Subcutaneous abdominal adipose tissue (tissue), 5 donors: ENCODE measurements around the gene ASPG.

Experiments
- H3K27ac ChIP-seq: one replicate; pipeline ENCODE4 v1.7.0; 2013; ENCODE audit warnings: low read depth, mild to moderate bottlenecking, inconsistent platforms, low read length, moderate library complexity
- H3K27me3 ChIP-seq, 5 donors: one replicate each; pipeline ENCODE4 v1.7.0; 2013; ENCODE audit warnings: low read length in 5 of 5, inconsistent platforms in 1 of 5; ENCODE audit not compliant: control insufficient read depth in 5 of 5, insufficient read depth in 4 of 5
- H3K36me3 ChIP-seq, 5 donors: one replicate each; pipeline ENCODE4 v1.7.0; 2013; ENCODE audit warnings: low read length in 5 of 5; ENCODE audit not compliant: control insufficient read depth in 5 of 5, insufficient read depth in 5 of 5
- H3K4me1 ChIP-seq, 5 donors: one replicate each; pipeline ENCODE4 v1.7.0; 2013; ENCODE audit warnings: low read length in 5 of 5, mild to moderate bottlenecking in 3 of 5, moderate library complexity in 1 of 5; ENCODE audit not compliant: control insufficient read depth in 5 of 5, insufficient read depth in 5 of 5
- H3K4me3 ChIP-seq, 5 donors: one replicate each; pipeline ENCODE4 v1.7.0; 2013; ENCODE audit warnings: low read length in 5 of 5, low read depth in 1 of 5
- H3K9ac ChIP-seq, 5 donors: one replicate each; pipeline ENCODE4 v1.7.0; 2013; ENCODE audit warnings: low read length in 5 of 5, mild to moderate bottlenecking in 4 of 5, moderate library complexity in 3 of 5
- H3K9me3 ChIP-seq, 5 donors: one replicate each; pipeline ENCODE4 v1.7.0; 2013; ENCODE audit warnings: low read length in 5 of 5; ENCODE audit not compliant: control insufficient read depth in 5 of 5
- donor health status: healthy.
- donor health status: healthy.
- donor health status: healthy.
- donor health status: healthy.
- donor health status: healthy.

Gene ASPG

DNA sequence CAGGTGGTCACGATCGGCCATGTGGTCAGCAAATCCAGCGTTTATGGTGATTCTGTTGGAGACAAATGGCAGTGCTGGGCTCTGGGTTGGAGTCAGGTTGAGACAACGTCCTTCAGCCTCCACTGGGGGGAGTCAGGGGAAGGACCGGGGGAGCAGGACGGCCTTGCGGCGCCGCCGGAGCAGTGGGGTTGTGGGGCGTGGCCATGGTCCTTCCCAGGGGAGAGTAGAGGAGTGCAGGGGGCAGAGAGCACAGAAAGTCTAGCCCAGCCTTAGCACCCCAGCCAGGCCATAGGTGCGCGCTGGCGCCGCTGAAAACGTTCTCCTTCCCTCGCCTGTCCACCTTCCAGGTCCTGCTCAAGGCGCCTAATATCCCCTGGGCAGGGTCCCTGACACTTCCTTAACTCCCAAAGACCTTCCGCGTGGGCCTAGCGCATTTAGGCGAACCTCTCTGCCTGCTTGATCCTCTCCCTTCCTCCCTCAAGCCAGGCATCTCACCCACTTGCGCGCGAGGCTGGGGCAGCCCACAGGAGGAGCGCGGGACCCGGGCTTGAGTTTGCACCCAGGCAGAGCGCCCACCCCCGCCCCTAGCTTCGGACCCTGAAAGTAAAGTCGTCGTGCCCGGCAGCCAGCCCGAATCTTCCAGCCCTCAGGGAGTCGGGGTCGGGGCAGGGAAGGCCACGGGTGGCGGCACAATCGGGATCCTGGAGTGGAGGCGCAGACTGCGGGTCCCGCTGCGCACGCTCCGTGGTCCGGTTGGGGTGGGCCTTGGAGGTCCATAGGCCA lies 49.8 kb downstream of the ASPG start:
- Histone ChIP-seq H3K27me3 (peaks cover 37 to 57% (median 41%) of the 10 kb centered on the region in 5 donors), H3K4me1 (peaks cover 0 to 39% (median 32%) of the 10 kb centered on the region in 5 donors), H3K36me3 (no peaks in the 10 kb centered on the region), H3K9ac (no peak overlapping the region), H3K27ac (no peak overlapping the region), H3K9me3 (peaks cover 0 to 7% (median 4%) of the 10 kb centered on the region in 5 donors), H3K4me3 (no peak overlapping the region)

DNA sequence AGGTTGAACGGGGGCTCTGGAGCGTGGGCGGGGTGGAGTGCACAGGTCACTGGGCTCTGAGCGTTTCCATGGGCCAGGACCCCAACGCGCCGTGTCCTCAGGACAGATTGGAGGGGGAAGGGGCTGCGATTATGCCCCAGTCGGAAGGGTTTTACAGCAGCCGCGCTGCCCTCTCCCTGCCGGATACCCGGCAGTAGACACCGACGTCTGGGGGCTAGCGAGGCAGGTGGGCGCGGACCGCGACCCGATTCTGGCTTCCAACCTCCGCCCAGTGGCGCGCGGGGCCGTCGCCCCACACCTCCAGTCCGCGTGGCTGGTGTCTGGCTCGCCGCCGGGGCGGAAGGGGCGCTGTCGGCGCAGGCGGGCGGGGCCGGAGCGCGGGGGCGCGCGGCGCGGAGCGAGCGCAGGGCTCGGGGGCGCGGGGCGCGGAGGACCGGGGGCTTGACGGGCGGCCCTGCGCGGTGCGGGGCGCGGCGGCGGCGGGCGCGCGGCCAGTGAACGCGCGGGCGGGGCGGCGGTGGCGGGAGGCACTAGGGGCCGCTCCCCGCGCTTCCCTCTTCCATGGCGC lies 50.5 kb downstream of the ASPG start:
- Histone ChIP-seq H3K36me3 (peaks cover 0 to 2% (median 0%) of the 10 kb centered on the region in 5 donors), H3K4me3 (peak overlapping the region in 2 of 5 donors; percentile 39 to 46), H3K27ac (no peak overlapping the region), H3K4me1 (peaks cover 0 to 45% (median 35%) of the 10 kb centered on the region in 5 donors), H3K9ac (no peak overlapping the region), H3K27me3 (peaks cover 37 to 61% (median 46%) of the 10 kb centered on the region in 5 donors), H3K9me3 (peaks cover 0 to under 1% (median 0%) of the 10 kb centered on the region in 5 donors)

DNA sequence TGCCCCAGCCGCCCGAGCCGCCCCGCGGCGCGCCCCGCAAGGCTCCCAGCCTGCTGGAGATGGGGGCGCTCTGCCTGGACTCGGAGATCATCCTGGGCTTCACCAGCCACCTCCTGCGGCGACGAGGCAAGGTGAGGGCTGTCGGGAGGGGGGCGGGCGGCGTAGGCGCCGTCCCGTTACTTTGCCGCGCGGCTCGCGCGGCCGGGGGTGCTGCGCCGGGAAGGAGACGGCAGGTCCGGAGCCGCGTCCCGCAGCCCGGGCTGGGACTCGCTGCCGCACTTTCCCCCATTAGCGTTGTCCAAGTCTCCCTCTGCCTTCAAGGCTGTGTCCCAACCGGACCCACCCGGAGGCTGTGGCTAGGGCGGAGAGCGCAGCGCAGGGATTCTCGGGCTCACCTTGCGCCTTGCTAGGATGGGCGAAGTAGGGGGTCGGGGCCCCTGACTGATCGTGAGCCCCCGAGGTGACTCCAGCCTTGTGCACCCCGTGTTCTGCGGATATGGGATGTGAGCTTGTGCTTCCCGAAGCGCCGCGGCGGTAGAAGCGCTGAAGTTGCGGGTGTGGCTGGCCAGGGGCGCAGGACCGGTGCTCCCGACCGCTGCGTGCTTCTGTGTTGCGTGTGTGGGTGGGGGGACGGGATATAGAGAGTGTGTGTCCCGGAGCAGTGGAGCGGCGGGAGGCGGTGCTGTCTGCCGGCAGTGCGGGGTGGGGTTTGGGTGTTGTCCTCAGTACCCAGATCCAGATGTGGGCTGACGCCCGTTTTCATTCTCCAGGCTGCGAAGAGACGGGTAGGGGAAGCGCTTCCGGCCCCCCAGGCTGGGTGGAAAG lies 51.2 kb downstream of the ASPG start:
- Histone ChIP-seq H3K27ac (no peak overlapping the region), H3K4me1 (peaks cover 0 to 51% (median 35%) of the 10 kb centered on the region in 5 donors), H3K9ac (no peak overlapping the region), H3K36me3 (peaks cover 0 to 2% (median 0%) of the 10 kb centered on the region in 5 donors), H3K27me3 (peaks cover 37 to 61% (median 46%) of the 10 kb centered on the region in 5 donors), H3K9me3 (no peaks in the 10 kb centered on the region), H3K4me3 (peak overlapping the region in 4 of 5 donors; percentile 3 to 46 (median 26))

GRCh38 chr14:104137297-104138097 lies 52.0 kb downstream of the ASPG start:
- Histone ChIP-seq H3K9ac (peak overlapping the region in 2 of 5 donors; percentile 14 to 35), H3K27me3 (peaks cover 37 to 58% (median 46%) of the 10 kb centered on the region in 5 donors), H3K9me3 (no peaks in the 10 kb centered on the region)

GRCh38 chr14:104138098-104138717 lies 52.7 kb downstream of the ASPG start, which contains the start of gene KIF26A:
Gene KIF26A, plus strand, starts transcription at chr14:104138587. Its CDS starts 136 bp downstream, at chr14:104138723.
- Histone ChIP-seq H3K4me3 (peak within 1 kb of the TSS in 4 of 5 donors; percentile 60 to 75 (median 66)), H3K9me3 (no peaks in the 10 kb centered on the region), H3K4me1 (peaks cover 0 to 52% (median 35%) of the 10 kb centered on the region in 5 donors), H3K36me3 (peaks cover 0 to 8% (median 0%) of the 10 kb centered on the region in 5 donors), H3K9ac (peak within 1 kb of the TSS in 3 of 5 donors; percentile 7 to 77 (median 35)), H3K27me3 (peaks cover 33 to 58% (median 44%) of the 10 kb centered on the region in 5 donors), H3K27ac (no peak within 1 kb of the TSS)

More at GRCh38 chr14:104137297-104138097, 52.0 kb downstream of the ASPG start:
- peak overlapping the region in 4 of 5 donors; percentile 39 to 75 (median 64) for H3K4me3 ChIP-seq
- peaks cover 0 to 8% (median 0%) of the 10 kb centered on the region in 5 donors for H3K36me3 ChIP-seq
- H3K27ac ChIP-seq = no peak overlapping the region
- H3K4me1 ChIP-seq = peaks cover 0 to 52% (median 35%) of the 10 kb centered on the region in 5 donors

GRCh38 chr14:104138718-104139459 lies 53.4 kb downstream of the ASPG start:
- H3K4me1 ChIP-seq = peaks cover 0 to 57% (median 35%) of the 10 kb centered on the region in 5 donors
- no peaks in the 10 kb centered on the region for H3K9me3 ChIP-seq
- peaks cover 0 to 8% (median 0%) of the 10 kb centered on the region in 5 donors for H3K36me3 ChIP-seq
- peaks cover 27 to 52% (median 40%) of the 10 kb centered on the region in 5 donors for H3K27me3 ChIP-seq
- H3K4me3 ChIP-seq = peak overlapping the region in 4 of 5 donors; percentile 12 to 75 (median 66)
- H3K9ac ChIP-seq = peak overlapping the region in 2 of 5 donors; percentile 7 to 77
- H3K27ac ChIP-seq = no peak overlapping the region

GRCh38 chr14:104139460-104140212 lies 54.1 kb downstream of the ASPG start:
- Histone ChIP-seq H3K9me3 (no peaks in the 10 kb centered on the region), H3K27me3 (peaks cover 31 to 47% (median 36%) of the 10 kb centered on the region in 5 donors), H3K36me3 (peaks cover 0 to 8% (median 0%) of the 10 kb centered on the region in 5 donors), H3K9ac (peak overlapping the region in 2 of 5 donors; percentile 7 to 77), H3K27ac (no peak overlapping the region), H3K4me3 (peak overlapping the region in 3 of 5 donors; percentile 64 to 75 (median 69)), H3K4me1 (peaks cover 0 to 59% (median 35%) of the 10 kb centered on the region in 5 donors)

- H3K9ac ChIP-seq = peak overlapping the region in 1 of 5 donors; percentile 77
- H3K27me3 ChIP-seq = peaks cover 29 to 44% (median 33%) of the 10 kb centered on the region in 5 donors
- H3K4me1 ChIP-seq = peaks cover 0 to 59% (median 33%) of the 10 kb centered on the region in 5 donors
- H3K4me3 ChIP-seq = peak overlapping the region in 3 of 5 donors; percentile 64 to 75 (median 69)
- H3K9me3 ChIP-seq = no peaks in the 10 kb centered on the region
- peaks cover 0 to 8% (median 0%) of the 10 kb centered on the region in 5 donors for H3K36me3 ChIP-seq
- no peak overlapping the region for H3K27ac ChIP-seq
These were observed 54.6 kb downstream of the ASPG start for GRCh38 chr14:104140213-104140462.
